IMR-90 (cell line): ENCODE results near the gene DIAPH2. TPM values are rescaled to one million over a fixed set of nuclear protein-coding genes. Genes with fewer than 3 reads are reported as not detected.

Experiments used
- ATAC-seq: fragments of 200-7000 bp; cut with Tn5 transposase; 2 replicates; pipeline ENCODE4 v1.9.1; 2020; ENCODE audit warnings: low read depth, mild to moderate bottlenecking, moderate library complexity
- BruUV-seq: library from RNA; stranded (reverse); fragments of 400-500 nt; replicated peaks from 2 replicates; lab custom pipeline; 2021; lab: Mats Ljungman, UMichigan
- CTCF ChIA-PET: fragments of 300-600 bp; formaldehyde crosslinking; extraction: SDS; loops from one replicate; lab custom pipeline; 2021; ENCODE audit warnings: antibody characterized with exemption; lab: Yijun Ruan, JAX
- POLR2A ChIA-PET: fragments of 300-600 bp; sonication (Branson Sonifier 250); formaldehyde crosslinking; loops from one replicate; lab custom pipeline; 2022; ENCODE audit warnings: antibody characterized with exemption; ENCODE audit not compliant: unreplicated experiment; lab: Charles Lee
- DNase-seq: peaks from one replicate; pipeline ENCODE4 v3.0.0; 2013
- H2AFZ ChIP-seq: replicated peaks from 2 replicates; pipeline ENCODE3; 2013; ENCODE audit warnings: low read length, mild to moderate bottlenecking; ENCODE audit not compliant: poor library complexity
- H2AK5ac ChIP-seq: 2 replicates; pipeline ENCODE4 v1.6.1; 2013; ENCODE audit warnings: low read depth, low read length, inconsistent platforms
- H2AK9ac ChIP-seq: replicated peaks from 2 replicates; pipeline ENCODE3; 2013; ENCODE audit warnings: mild to moderate bottlenecking, low read depth, low read length, moderate library complexity; ENCODE audit not compliant: poor library complexity
- H2BK120ac ChIP-seq: 2 replicates; pipeline ENCODE4 v1.6.1; 2013; ENCODE audit warnings: low read depth, low read length, inconsistent platforms
- H2BK15ac ChIP-seq: 3 replicates; pipeline ENCODE4 v1.6.1; 2013; ENCODE audit warnings: low read depth, low read length, inconsistent platforms
- H2BK20ac ChIP-seq: 2 replicates; pipeline ENCODE4 v1.6.1; 2013; ENCODE audit warnings: low read depth, mild to moderate bottlenecking, inconsistent platforms, low read length, moderate library complexity
- H2BK5ac ChIP-seq: 2 replicates; pipeline ENCODE4 v1.6.1; 2013; ENCODE audit warnings: mild to moderate bottlenecking, low read depth, low read length, inconsistent platforms; ENCODE audit not compliant: poor library complexity, severe bottlenecking
- H3K14ac ChIP-seq: replicated peaks from 2 replicates; pipeline ENCODE4 v1.6.1; 2013; ENCODE audit warnings: low read depth, low read length, inconsistent platforms
- H3K18ac ChIP-seq: 2 replicates; pipeline ENCODE4 v1.6.1; 2013; ENCODE audit warnings: low read depth, low read length, control low read depth
- H3K23ac ChIP-seq: 2 replicates; pipeline ENCODE4 v1.6.1; 2013; ENCODE audit warnings: low read depth, low read length, inconsistent platforms
- H3K27ac ChIP-seq: 2 replicates; pipeline ENCODE4 v1.5.1; 2013; ENCODE audit warnings: mild to moderate bottlenecking, control low read depth, low read length; ENCODE audit not compliant: insufficient read depth
- H3K27me3 ChIP-seq: 2 replicates; pipeline ENCODE4 v1.6.1; 2013; ENCODE audit warnings: low read length; ENCODE audit not compliant: control insufficient read depth, insufficient read depth
- H3K36me3 ChIP-seq: 2 replicates; pipeline ENCODE4 v1.6.1; 2013; ENCODE audit warnings: low read length, mixed read lengths; ENCODE audit not compliant: control insufficient read depth, insufficient read depth
- H3K4ac ChIP-seq: 2 replicates; pipeline ENCODE4 v1.6.1; 2013; ENCODE audit warnings: low read depth, low read length, inconsistent platforms
- H3K4me1 ChIP-seq: 2 replicates; pipeline ENCODE4 v1.6.1; 2013; ENCODE audit warnings: low read length, mixed read lengths; ENCODE audit not compliant: control insufficient read depth, insufficient read depth
- H3K4me2 ChIP-seq: 2 replicates; pipeline ENCODE4 v1.6.1; 2013; ENCODE audit warnings: low read depth, mild to moderate bottlenecking, control low read depth, low read length, moderate library complexity
- H3K4me3 ChIP-seq: 2 replicates; pipeline ENCODE4 v1.5.1; 2013; ENCODE audit warnings: low read depth, mild to moderate bottlenecking, control low read depth, low read length, moderate library complexity; ENCODE audit not compliant: insufficient read depth
- H3K56ac ChIP-seq: 2 replicates; pipeline ENCODE4 v1.6.1; 2013; ENCODE audit warnings: low read length, inconsistent platforms; ENCODE audit not compliant: insufficient read depth; ENCODE audit errors: extremely low read depth
- H3K79me1 ChIP-seq, 2 experiments: 2 replicates each; pipeline ENCODE4 v1.6.1; 2013; ENCODE audit warnings: low read length in 2 of 2, inconsistent platforms in 1 of 2, low read depth in 1 of 2
- H3K9ac ChIP-seq: 2 replicates; pipeline ENCODE4 v1.6.1; 2013; ENCODE audit warnings: low read depth, low read length, control low read depth
- H3K9me1 ChIP-seq: 2 replicates; pipeline ENCODE4 v1.6.1; 2013; ENCODE audit warnings: low read length, inconsistent platforms; ENCODE audit not compliant: insufficient read depth
- H3K9me3 ChIP-seq: 2 replicates; pipeline ENCODE4 v1.6.1; 2013; ENCODE audit warnings: low read length; ENCODE audit not compliant: control insufficient read depth, insufficient read depth
- H4K20me1 ChIP-seq: 2 replicates; pipeline ENCODE4 v1.6.1; 2013; ENCODE audit warnings: low read length, inconsistent platforms; ENCODE audit not compliant: insufficient read depth
- H4K5ac ChIP-seq: 2 replicates; pipeline ENCODE4 v1.6.1; 2013; ENCODE audit warnings: mild to moderate bottlenecking, low read depth, low read length, control low read depth
- H4K8ac ChIP-seq, 2 experiments: 2 replicates each; pipeline ENCODE4 v1.6.1; 2013; ENCODE audit warnings: low read depth in 2 of 2, low read length in 2 of 2, control low read depth in 1 of 2, inconsistent platforms in 1 of 2
- H4K91ac ChIP-seq: 2 replicates; pipeline ENCODE4 v1.6.1; 2013; ENCODE audit warnings: low read depth, low read length, inconsistent platforms; ENCODE audit not compliant: insufficient read depth
- CHD1 ChIP-seq: IDR thresholded peaks from 2 replicates; pipeline ENCODE4 v1.6.1; 2012; ENCODE audit warnings: low read depth, low read length, improper control_type of control experiment
- FOS ChIP-seq: fragments of 150-350 bp; IDR thresholded peaks from 2 replicates; pipeline ENCODE4 v1.6.1; 2016; ENCODE audit warnings: low read depth, low read length
- MAFK ChIP-seq: IDR thresholded peaks from 2 replicates; pipeline ENCODE4 v1.6.1; 2012; ENCODE audit warnings: low read depth, low read length, improper control_type of control experiment
- NFE2L2 ChIP-seq: fragments of 150-350 bp; IDR thresholded peaks from 2 replicates; pipeline ENCODE4 v1.6.1; 2016; ENCODE audit warnings: low read depth, mild to moderate bottlenecking, low read length
- POLR2A ChIP-seq: IDR thresholded peaks from 2 replicates; pipeline ENCODE4 v1.6.1; 2012; ENCODE audit warnings: mild to moderate bottlenecking, low read depth, low read length
- RAD21 ChIP-seq: IDR thresholded peaks from 2 replicates; pipeline ENCODE4 v1.6.1; 2012; ENCODE audit warnings: low read length, improper control_type of control experiment
- RCOR1 ChIP-seq: IDR thresholded peaks from 2 replicates; pipeline ENCODE4 v1.6.1; 2012; ENCODE audit warnings: mild to moderate bottlenecking, low read length, improper control_type of control experiment; ENCODE audit not compliant: insufficient replicate concordance
- RFX5 ChIP-seq: IDR thresholded peaks from 2 replicates; pipeline ENCODE4 v1.8.0; 2012; ENCODE audit warnings: low read depth, mild to moderate bottlenecking, low read length, moderate library complexity
- SMC3 ChIP-seq: fragments of 150-350 bp; IDR thresholded peaks from 2 replicates; pipeline ENCODE4 v1.6.1; 2016; ENCODE audit warnings: low read depth, mild to moderate bottlenecking, antibody characterized with exemption, low read length, moderate library complexity
- WGBS, 2 experiments: methylation state at CpG; one replicate each; pipeline versions ENCODE4 v1.1.5 to v1.1.7; 2013; ENCODE audit warnings: missing lambda C conversion rate in 2 of 2; ENCODE audit not compliant: insufficient read length in 1 of 2; ENCODE audit errors: extremely low coverage in 2 of 2; 5-methylcytosine and 5-hydroxymethylcytosine counted together
- dilution Hi-C: fragments of 300-500 bp; cut with HindIII; formaldehyde crosslinking; loops from one replicate; pipeline ENCODE4 v1.14.3; 2018; ENCODE audit warnings: low sequenced_read_pairs; ENCODE audit not compliant: unreplicated experiment
- in situ Hi-C: fragments of 300-500 bp; cut with MboI; formaldehyde crosslinking; loops from 3 replicates; pipeline ENCODE4 v1.14.3; 2019; ENCODE audit warnings: low sequenced_read_pairs, inconsistent platforms, mixed read lengths
- intact Hi-C: fragments of 100-400 bp; cut with micrococcal nuclease; formaldehyde crosslinking; loops from 2 replicates; pipeline ENCODE4 v1.10.0; 2022
- polyA plus RNA-seq, 3 experiments: library from polyadenylated mRNA; depleted of rRNA; stranded (reverse); fragments of >200 nt; gene quantifications; 2 replicates each; pipeline ENCODE4 v1.2.3, GENCODE V29; 2012; ENCODE audit warnings: low replicate concordance in 1 of 3
- total RNA-seq: library from RNA; depleted of rRNA; stranded (reverse); fragments of >200 nt; gene quantifications from 2 replicates; pipeline ENCODE4 v1.2.3, GENCODE V29; 2012
- TF ChIP-seq, protein P1 (sequence below): conservative IDR thresholded peaks from 2 replicates; pipeline ENCODE4 v1.5.1; 2012; ENCODE audit warnings: mild to moderate bottlenecking, low read depth, low read length, improper control_type of control experiment
- TF ChIP-seq, protein P2 (sequence below): fragments of 150-350 bp; IDR thresholded peaks from 2 replicates; pipeline ENCODE4 v1.6.1; 2016; ENCODE audit warnings: low read depth, mild to moderate bottlenecking, low read length, moderate library complexity, borderline replicate concordance
- TF ChIP-seq, protein P3 (sequence below): fragments of 150-350 bp; IDR thresholded peaks from 2 replicates; pipeline ENCODE4 v1.6.1; 2017; ENCODE audit warnings: mild to moderate bottlenecking, antibody characterized with exemption, low read length, low read depth

DIAPH2 gene
- total and polyA plus RNA-seq, 2 of the 4 experiments (the other 2 are of a cell fraction) = 3.6 to 19.9 TPM

DNA sequence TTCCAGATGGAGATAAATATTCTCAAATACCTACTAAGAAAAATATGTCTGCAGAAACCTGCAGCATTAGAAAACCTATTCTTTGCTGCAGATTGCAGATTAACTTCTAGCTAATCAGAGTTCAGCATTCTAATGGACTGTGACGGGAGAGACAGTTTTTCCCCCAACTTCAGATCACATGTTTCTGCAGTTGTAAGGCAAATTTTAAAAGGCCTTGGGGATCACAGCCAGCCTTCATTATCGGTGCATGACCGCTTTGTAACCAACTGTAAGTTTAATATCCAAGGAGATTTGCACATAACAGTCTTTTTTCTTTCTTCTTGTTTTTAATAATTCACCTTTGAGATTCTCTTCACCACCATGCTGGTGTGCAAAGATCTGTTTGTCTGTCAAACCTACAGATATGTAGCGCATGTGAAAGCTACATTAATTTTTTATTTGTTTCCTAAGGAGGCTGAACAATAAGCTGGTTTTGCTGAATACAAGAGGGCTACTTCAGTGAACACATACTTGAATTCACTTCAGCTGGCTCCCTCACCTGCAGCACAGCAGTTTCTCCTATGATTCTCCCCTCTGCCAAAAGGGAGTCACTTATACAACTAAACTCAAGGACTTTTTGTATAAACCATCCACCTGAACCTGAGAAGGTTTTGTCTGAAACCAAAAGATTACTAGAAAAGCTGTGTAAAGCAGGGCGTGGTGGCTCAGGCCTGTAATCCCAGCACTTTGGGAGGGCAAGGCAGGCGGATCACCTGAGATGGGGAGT, 687.5 kb downstream of the DIAPH2 start:
- Histone ChIP-seq H3K27me3 (no peaks in the 10 kb centered on the region), H4K20me1 (no peaks in the 10 kb centered on the region), H3K9ac (no peak overlapping the region), H2BK120ac (no peak overlapping the region), H2BK20ac (no peak overlapping the region), H2BK15ac (no peak overlapping the region), H2AK9ac (no peak overlapping the region), H2BK5ac (no peak overlapping the region), H3K4me1 (no peaks in the 10 kb centered on the region), H4K8ac (no peak overlapping the region), H3K23ac (no peak overlapping the region), H3K4ac (no peak overlapping the region), H3K18ac (no peak overlapping the region), H3K79me1 (no peaks in the 10 kb centered on the region), H3K27ac (no peak overlapping the region), H4K91ac (no peak overlapping the region), H3K4me2 (no peak overlapping the region), H3K36me3 (no peaks in the 10 kb centered on the region), H3K56ac (no peak overlapping the region), H4K5ac (no peak overlapping the region), H3K9me1 (no peaks in the 10 kb centered on the region), H2AFZ (no peak overlapping the region), H3K4me3 (no peak overlapping the region), H3K14ac (no peak overlapping the region), H2AK5ac (no peak overlapping the region), H3K9me3 (no peaks in the 10 kb centered on the region)
- ChIA-PET CTCF (interaction anchor here (1.0 kb wide), 1 partner anchor 26 kb away, joined by 3 read pairs; no protein-coding TSS in a partner anchor), POLR2A (interaction anchor here (0.6 kb wide), 1 partner anchor 26 kb away, joined by 3 read pairs; no protein-coding TSS in a partner anchor)
- no TSS peak for BruUV-seq
- TF ChIP-seq RCOR1 = no peak
- no peak for TF ChIP-seq FOS
- TF ChIP-seq SMC3 = no peak
- no peak for TF ChIP-seq NFE2L2
- TF ChIP-seq, protein P1, sequence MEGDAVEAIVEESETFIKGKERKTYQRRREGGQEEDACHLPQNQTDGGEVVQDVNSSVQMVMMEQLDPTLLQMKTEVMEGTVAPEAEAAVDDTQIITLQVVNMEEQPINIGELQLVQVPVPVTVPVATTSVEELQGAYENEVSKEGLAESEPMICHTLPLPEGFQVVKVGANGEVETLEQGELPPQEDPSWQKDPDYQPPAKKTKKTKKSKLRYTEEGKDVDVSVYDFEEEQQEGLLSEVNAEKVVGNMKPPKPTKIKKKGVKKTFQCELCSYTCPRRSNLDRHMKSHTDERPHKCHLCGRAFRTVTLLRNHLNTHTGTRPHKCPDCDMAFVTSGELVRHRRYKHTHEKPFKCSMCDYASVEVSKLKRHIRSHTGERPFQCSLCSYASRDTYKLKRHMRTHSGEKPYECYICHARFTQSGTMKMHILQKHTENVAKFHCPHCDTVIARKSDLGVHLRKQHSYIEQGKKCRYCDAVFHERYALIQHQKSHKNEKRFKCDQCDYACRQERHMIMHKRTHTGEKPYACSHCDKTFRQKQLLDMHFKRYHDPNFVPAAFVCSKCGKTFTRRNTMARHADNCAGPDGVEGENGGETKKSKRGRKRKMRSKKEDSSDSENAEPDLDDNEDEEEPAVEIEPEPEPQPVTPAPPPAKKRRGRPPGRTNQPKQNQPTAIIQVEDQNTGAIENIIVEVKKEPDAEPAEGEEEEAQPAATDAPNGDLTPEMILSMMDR = no peak
- TF ChIP-seq, protein P2, sequence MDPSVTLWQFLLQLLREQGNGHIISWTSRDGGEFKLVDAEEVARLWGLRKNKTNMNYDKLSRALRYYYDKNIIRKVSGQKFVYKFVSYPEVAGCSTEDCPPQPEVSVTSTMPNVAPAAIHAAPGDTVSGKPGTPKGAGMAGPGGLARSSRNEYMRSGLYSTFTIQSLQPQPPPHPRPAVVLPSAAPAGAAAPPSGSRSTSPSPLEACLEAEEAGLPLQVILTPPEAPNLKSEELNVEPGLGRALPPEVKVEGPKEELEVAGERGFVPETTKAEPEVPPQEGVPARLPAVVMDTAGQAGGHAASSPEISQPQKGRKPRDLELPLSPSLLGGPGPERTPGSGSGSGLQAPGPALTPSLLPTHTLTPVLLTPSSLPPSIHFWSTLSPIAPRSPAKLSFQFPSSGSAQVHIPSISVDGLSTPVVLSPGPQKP = no peak
- TF ChIP-seq MAFK = no peak
- TF ChIP-seq CHD1 = no peak
- no peak for TF ChIP-seq RFX5
- TF ChIP-seq, protein P3, sequence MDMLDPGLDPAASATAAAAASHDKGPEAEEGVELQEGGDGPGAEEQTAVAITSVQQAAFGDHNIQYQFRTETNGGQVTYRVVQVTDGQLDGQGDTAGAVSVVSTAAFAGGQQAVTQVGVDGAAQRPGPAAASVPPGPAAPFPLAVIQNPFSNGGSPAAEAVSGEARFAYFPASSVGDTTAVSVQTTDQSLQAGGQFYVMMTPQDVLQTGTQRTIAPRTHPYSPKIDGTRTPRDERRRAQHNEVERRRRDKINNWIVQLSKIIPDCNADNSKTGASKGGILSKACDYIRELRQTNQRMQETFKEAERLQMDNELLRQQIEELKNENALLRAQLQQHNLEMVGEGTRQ = no peak
- no peak for TF ChIP-seq POLR2A
- no peak for TF ChIP-seq RAD21
- ATAC-seq (no peak), DNase-seq (no peak)
- WGBS, 2 experiments = no CpG with 5 or more reads among the region's 6 CpGs
- in situ Hi-C loops = no loop called here
- intact Hi-C loops = no loop called here
- dilution Hi-C loops = no loop called here
